Peyer's patch (tissue), 4 donors: Measurements from ENCODE around the gene DDX31. TPM values are rescaled to one million over a fixed set of nuclear protein-coding genes. Genes with fewer than 3 reads are reported as not detected.

Source experiments
- DNase-seq, 3 donors: peaks; one replicate each; pipeline ENCODE4 v3.0.0-alpha.2; 2017 to 2019
- H3K27ac ChIP-seq, 4 donors: fragments of 200-600 bp; sonication (generic); one replicate each; pipeline ENCODE4 v1.5.1; 2016 to 2019
- H3K27me3 ChIP-seq, 2 donors: fragments of 200-600 bp; sonication (generic); one replicate each; pipeline ENCODE4 v1.5.1; 2019
- H3K36me3 ChIP-seq, 3 donors: fragments of 200-600 bp; sonication (generic); one replicate each; pipeline ENCODE4 v1.5.1; 2016 to 2019
- H3K4me1 ChIP-seq, 4 donors: fragments of 200-600 bp; sonication (generic); one replicate each; pipeline ENCODE4 v1.5.1; 2016 to 2019
- H3K4me3 ChIP-seq, 4 donors: fragments of 200-600 bp; sonication (generic); 1 replicate in 3 of 4; 2 replicates in 1 of 4; pipeline ENCODE4 v1.5.1; 2016 to 2019; ENCODE audit warnings: mild to moderate bottlenecking in 1 of 4
- H3K9me3 ChIP-seq, 4 donors: fragments of 200-600 bp; sonication (generic); one replicate each; pipeline ENCODE4 v1.5.1; 2016 to 2019; ENCODE audit warnings: mild to moderate bottlenecking in 1 of 4
- POLR2A ChIP-seq, 2 donors: fragments of 450-650 bp; IDR thresholded peaks; one replicate each; pipeline ENCODE4 v1.5.1; 2017; ENCODE audit warnings: antibody characterized with exemption in 2 of 2, mild to moderate bottlenecking in 2 of 2, moderate library complexity in 2 of 2
- total RNA-seq, 4 donors: library from RNA; depleted of rRNA; stranded (reverse); fragments of >200 nt; gene quantifications; one replicate each; pipeline ENCODE4 v1.1.0, GENCODE V29; 2016
- TF ChIP-seq, protein P1 (sequence below), 6 experiments: fragments of 450-650 bp in 4 of 6; fragments of 200-600 bp in 2 of 6; sonication (generic) in 1 of 6; IDR thresholded peaks; one replicate each; pipeline ENCODE4 v1.5.1; 2017 to 2019; ENCODE audit warnings: antibody characterized with exemption in 6 of 6, mild to moderate bottlenecking in 3 of 6, moderate library complexity in 1 of 6

DDX31 gene
- total RNA-seq, 4 donors from 2014 or later = 4.9 to 14.0 (median 9.0) TPM

DNA sequence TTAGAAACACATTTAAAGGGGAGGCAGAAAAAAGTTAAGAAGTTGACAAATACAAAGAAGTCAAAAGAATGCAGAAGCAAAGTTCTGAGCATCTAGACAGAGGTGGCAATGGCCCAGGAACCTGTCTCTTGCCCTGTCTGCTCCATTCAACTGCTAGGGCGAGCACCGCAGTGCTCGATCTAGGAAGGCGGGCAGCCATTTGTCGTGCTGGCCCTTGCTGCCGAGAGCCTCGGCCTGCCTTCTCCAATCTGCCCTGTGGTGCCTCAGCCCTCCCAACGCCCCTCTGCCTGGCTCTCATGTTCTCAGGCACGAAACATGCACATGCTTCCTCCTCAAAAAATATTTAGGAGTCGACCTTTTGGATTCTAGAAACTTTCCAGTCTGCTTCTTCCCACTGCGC is 42.2 kb downstream of the DDX31 start:
- no peaks in the 10 kb centered on the region for H3K9me3 ChIP-seq

GRCh38 chr9:132627106-132627505 is 42.7 kb downstream of the DDX31 start:
- Histone ChIP-seq H3K36me3 (peaks cover 0 to 45% (median 0%) of the 10 kb centered on the region in 3 donors), H3K4me3 (no peak overlapping the region), H3K27me3 (no peaks in the 10 kb centered on the region), H3K4me1 (no peaks in the 10 kb centered on the region), H3K27ac (no peak overlapping the region), H3K9me3 (no peaks in the 10 kb centered on the region)
- TF ChIP-seq, protein P1, sequence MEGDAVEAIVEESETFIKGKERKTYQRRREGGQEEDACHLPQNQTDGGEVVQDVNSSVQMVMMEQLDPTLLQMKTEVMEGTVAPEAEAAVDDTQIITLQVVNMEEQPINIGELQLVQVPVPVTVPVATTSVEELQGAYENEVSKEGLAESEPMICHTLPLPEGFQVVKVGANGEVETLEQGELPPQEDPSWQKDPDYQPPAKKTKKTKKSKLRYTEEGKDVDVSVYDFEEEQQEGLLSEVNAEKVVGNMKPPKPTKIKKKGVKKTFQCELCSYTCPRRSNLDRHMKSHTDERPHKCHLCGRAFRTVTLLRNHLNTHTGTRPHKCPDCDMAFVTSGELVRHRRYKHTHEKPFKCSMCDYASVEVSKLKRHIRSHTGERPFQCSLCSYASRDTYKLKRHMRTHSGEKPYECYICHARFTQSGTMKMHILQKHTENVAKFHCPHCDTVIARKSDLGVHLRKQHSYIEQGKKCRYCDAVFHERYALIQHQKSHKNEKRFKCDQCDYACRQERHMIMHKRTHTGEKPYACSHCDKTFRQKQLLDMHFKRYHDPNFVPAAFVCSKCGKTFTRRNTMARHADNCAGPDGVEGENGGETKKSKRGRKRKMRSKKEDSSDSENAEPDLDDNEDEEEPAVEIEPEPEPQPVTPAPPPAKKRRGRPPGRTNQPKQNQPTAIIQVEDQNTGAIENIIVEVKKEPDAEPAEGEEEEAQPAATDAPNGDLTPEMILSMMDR (IDR thresholded peaks at IDR 0.05) = no peak
- no peak for TF ChIP-seq POLR2A (IDR thresholded peaks at IDR 0.05)
- no peak for DNase-seq

More for the DNA sequence above, 42.2 kb downstream of the DDX31 start:
- Histone ChIP-seq H3K36me3 (peaks cover 0 to 45% (median 0%) of the 10 kb centered on the region in 3 donors), H3K27me3 (no peaks in the 10 kb centered on the region), H3K4me3 (no peak overlapping the region), H3K4me1 (no peaks in the 10 kb centered on the region), H3K27ac (no peak overlapping the region)
- no peak for DNase-seq
- no peak for TF ChIP-seq POLR2A (IDR thresholded peaks at IDR 0.05)
- TF ChIP-seq, protein P1 (IDR thresholded peaks at IDR 0.05) = no peak

GRCh38 chr9:132626285-132626684 is 43.5 kb downstream of the DDX31 start:
- peaks cover 0 to 39% (median 0%) of the 10 kb centered on the region in 3 donors for H3K36me3 ChIP-seq
- no peak for TF ChIP-seq POLR2A (IDR thresholded peaks at IDR 0.05)
- TF ChIP-seq, protein P1 (IDR thresholded peaks at IDR 0.05) = no peak
- H3K9me3 ChIP-seq = no peaks in the 10 kb centered on the region
- H3K4me1 ChIP-seq = no peaks in the 10 kb centered on the region
- H3K27me3 ChIP-seq = no peaks in the 10 kb centered on the region
- H3K4me3 ChIP-seq = no peak overlapping the region
- no peak for DNase-seq
- no peak overlapping the region for H3K27ac ChIP-seq

GRCh38 chr9:132622159-132622558 is 47.6 kb downstream of the DDX31 start:
- no peak for TF ChIP-seq POLR2A (IDR thresholded peaks at IDR 0.05)
- TF ChIP-seq, protein P1 (IDR thresholded peaks at IDR 0.05) = no peak
- Histone ChIP-seq H3K4me1 (no peaks in the 10 kb centered on the region), H3K36me3 (peaks cover 0 to 16% (median 0%) of the 10 kb centered on the region in 3 donors), H3K27me3 (no peaks in the 10 kb centered on the region), H3K27ac (no peak overlapping the region), H3K9me3 (no peaks in the 10 kb centered on the region), H3K4me3 (no peak overlapping the region)
- no peak for DNase-seq

GRCh38 chr9:132616725-132617124 is 53.1 kb downstream of the DDX31 start:
- Histone ChIP-seq H3K27me3 (no peaks in the 10 kb centered on the region), H3K36me3 (peaks cover 0 to 30% (median 0%) of the 10 kb centered on the region in 3 donors), H3K27ac (no peak overlapping the region), H3K4me3 (no peak overlapping the region), H3K9me3 (no peaks in the 10 kb centered on the region), H3K4me1 (no peaks in the 10 kb centered on the region)
- no peak for TF ChIP-seq POLR2A (IDR thresholded peaks at IDR 0.05)
- TF ChIP-seq, protein P1 (IDR thresholded peaks at IDR 0.05) = no peak
- DNase-seq = no peak

- TF ChIP-seq, protein P1 (IDR thresholded peaks at IDR 0.05) = no peak
- no peak for TF ChIP-seq POLR2A (IDR thresholded peaks at IDR 0.05)
- no peaks in the 10 kb centered on the region for H3K9me3 ChIP-seq
- H3K36me3 ChIP-seq = peaks cover 0 to 39% (median 0%) of the 10 kb centered on the region in 3 donors
- no peak overlapping the region for H3K27ac ChIP-seq
- no peaks in the 10 kb centered on the region for H3K4me1 ChIP-seq
- H3K27me3 ChIP-seq = no peaks in the 10 kb centered on the region
- DNase-seq = no peak
- no peak overlapping the region for H3K4me3 ChIP-seq
Observed at GRCh38 chr9:132615774-132616173, 54.0 kb downstream of the DDX31 start.
